H9 (cell line): ENCODE measurements around the gene AVL9. TPM values are rescaled to one million over a fixed set of nuclear protein-coding genes. Genes with fewer than 3 reads are reported as not detected.

Source experiments
- DNase-seq: peaks from one replicate; pipeline ENCODE4 v3.0.0-alpha.2; 2017
- H2AFZ ChIP-seq: one replicate; pipeline ENCODE4 v1.6.1; 2013; ENCODE audit warnings: mild to moderate bottlenecking, low read length, control low read depth, moderate library complexity
- H2AK5ac ChIP-seq: 2 replicates; pipeline ENCODE4 v1.6.1; 2013; ENCODE audit warnings: low read length, control low read depth, mixed read lengths; ENCODE audit not compliant: insufficient read length
- H2BK120ac ChIP-seq: one replicate; pipeline ENCODE4 v1.6.1; 2013; ENCODE audit warnings: low read depth, mild to moderate bottlenecking, low read length, control low read depth, inconsistent platforms; ENCODE audit not compliant: poor library complexity, severe bottlenecking
- H2BK12ac ChIP-seq: 2 replicates; pipeline ENCODE4 v1.6.1; 2013; ENCODE audit warnings: low read length, control low read depth, mixed read lengths, low read depth; ENCODE audit not compliant: insufficient read length
- H2BK15ac ChIP-seq: 2 replicates; pipeline ENCODE4 v1.6.1; 2013; ENCODE audit warnings: low read depth, low read length, control low read depth
- H2BK20ac ChIP-seq: one replicate; pipeline ENCODE4 v1.6.1; 2013; ENCODE audit warnings: low read depth, mild to moderate bottlenecking, low read length, control low read depth, inconsistent platforms; ENCODE audit not compliant: poor library complexity, severe bottlenecking
- H2BK5ac ChIP-seq: 2 replicates; pipeline ENCODE4 v1.6.1; 2013; ENCODE audit warnings: low read length, control low read depth, mixed read lengths; ENCODE audit not compliant: insufficient read length
- H3K14ac ChIP-seq: 2 replicates; pipeline ENCODE4 v1.6.1; 2013; ENCODE audit warnings: low read length, control low read depth; ENCODE audit not compliant: insufficient read depth
- H3K18ac ChIP-seq: 2 replicates; pipeline ENCODE4 v1.6.1; 2013; ENCODE audit warnings: low read depth, mild to moderate bottlenecking, mixed read lengths, low read length, control low read depth; ENCODE audit not compliant: insufficient read length
- H3K23ac ChIP-seq: 2 replicates; pipeline ENCODE4 v1.6.1; 2013; ENCODE audit warnings: low read length, control low read depth, mixed read lengths, low read depth; ENCODE audit not compliant: insufficient read length
- H3K23me2 ChIP-seq: 2 replicates; pipeline ENCODE4 v1.6.1; 2013; ENCODE audit warnings: low read depth, mild to moderate bottlenecking, mixed read lengths, low read length, control low read depth; ENCODE audit not compliant: insufficient read length, poor library complexity, severe bottlenecking
- H3K27ac ChIP-seq: 2 replicates; pipeline ENCODE4 v1.5.1; 2013; ENCODE audit warnings: low read length, control low read depth, mixed read lengths, low read depth; ENCODE audit not compliant: insufficient read length
- H3K27me3 ChIP-seq: 2 replicates; pipeline ENCODE4 v1.6.1; 2013; ENCODE audit warnings: low read length, control low read depth, inconsistent platforms; ENCODE audit not compliant: insufficient read depth
- H3K4ac ChIP-seq: 2 replicates; pipeline ENCODE4 v1.6.1; 2013; ENCODE audit warnings: low read depth, mild to moderate bottlenecking, control low read depth, inconsistent platforms, low read length, moderate library complexity
- H3K4me1 ChIP-seq: 2 replicates; pipeline ENCODE4 v1.6.1; 2013; ENCODE audit warnings: low read length, control low read depth, inconsistent platforms; ENCODE audit not compliant: insufficient read depth
- H3K4me2 ChIP-seq: 2 replicates; pipeline ENCODE4 v1.6.1; 2013; ENCODE audit warnings: low read length, control low read depth, mixed read lengths; ENCODE audit not compliant: insufficient read length, insufficient read depth
- H3K56ac ChIP-seq: 2 replicates; pipeline ENCODE4 v1.6.1; 2013; ENCODE audit warnings: low read depth, mild to moderate bottlenecking, mixed read lengths, low read length, control low read depth; ENCODE audit not compliant: insufficient read length
- H3K79me1 ChIP-seq: 2 replicates; pipeline ENCODE4 v1.6.1; 2013; ENCODE audit warnings: low read depth, mild to moderate bottlenecking, moderate library complexity, low read length, control low read depth, inconsistent platforms; ENCODE audit not compliant: insufficient read depth, poor library complexity, severe bottlenecking
- H3K79me2 ChIP-seq: 2 replicates; pipeline ENCODE4 v1.6.1; 2013; ENCODE audit warnings: low read length, control low read depth, inconsistent platforms; ENCODE audit not compliant: insufficient read depth
- H3K9ac ChIP-seq: 2 replicates; pipeline ENCODE4 v1.6.1; 2013; ENCODE audit warnings: low read length, control low read depth, mixed read lengths; ENCODE audit not compliant: insufficient read length; ENCODE audit errors: extremely low read depth
- H3K9me3 ChIP-seq: one replicate; pipeline ENCODE4 v1.6.1; 2013; ENCODE audit warnings: low read depth, low read length, inconsistent platforms; ENCODE audit not compliant: control insufficient read depth
- H3T11ph ChIP-seq: one replicate; pipeline ENCODE4 v1.6.1; 2013; ENCODE audit warnings: mild to moderate bottlenecking, low read length, control low read depth, inconsistent platforms
- H4K20me1 ChIP-seq: one replicate; pipeline ENCODE4 v1.6.1; 2013; ENCODE audit not compliant: control insufficient read depth, insufficient read length, insufficient read depth
- H4K5ac ChIP-seq: 2 replicates; pipeline ENCODE4 v1.6.1; 2013; ENCODE audit warnings: low read depth, mild to moderate bottlenecking, mixed read lengths, low read length, control low read depth; ENCODE audit not compliant: insufficient read length
- H4K8ac ChIP-seq: replicated peaks from 2 replicates; pipeline ENCODE4 v1.6.1; 2013; ENCODE audit warnings: low read length, control low read depth, mixed read lengths, low read depth; ENCODE audit not compliant: insufficient read length
- H4K91ac ChIP-seq: 2 replicates; pipeline ENCODE4 v1.6.1; 2013; ENCODE audit warnings: low read depth, mild to moderate bottlenecking, moderate library complexity, mixed read lengths, low read length, control low read depth; ENCODE audit not compliant: insufficient read length
- H3K27ac Mint-ChIP-seq, 3 experiments: 2 replicates in 2 of 3; 3 replicates in 1 of 3; pipeline ENCODE4 v1.8.0; 2020 to 2021; ENCODE audit warnings: mixed read lengths in 3 of 3, mild to moderate bottlenecking in 1 of 3, moderate library complexity in 1 of 3
- H3K27me3 Mint-ChIP-seq: 2 replicates; pipeline ENCODE4 v1.8.0; 2021; ENCODE audit warnings: low read depth, mild to moderate bottlenecking, moderate library complexity, mixed read lengths
- H3K36me3 Mint-ChIP-seq, 3 experiments: 2 replicates in 2 of 3; 3 replicates in 1 of 3; pipeline ENCODE4 v1.8.0; 2020 to 2021; ENCODE audit warnings: low read depth in 3 of 3, mixed read lengths in 3 of 3; ENCODE audit not compliant: insufficient read depth in 1 of 3
- H3K4me1 Mint-ChIP-seq, 2 experiments: 2 replicates each; pipeline ENCODE4 v1.8.0; 2020; ENCODE audit warnings: mixed read lengths in 2 of 2
- H3K4me3 Mint-ChIP-seq, 2 experiments: 2 replicates in 1 of 2; 3 replicates in 1 of 2; pipeline ENCODE4 v1.8.0; 2020 to 2021; ENCODE audit warnings: mild to moderate bottlenecking in 2 of 2, mixed read lengths in 2 of 2, moderate library complexity in 1 of 2
- H3K9me3 Mint-ChIP-seq, 2 experiments: 2 replicates in 1 of 2; 3 replicates in 1 of 2; pipeline ENCODE4 v1.8.0; 2020; ENCODE audit warnings: mild to moderate bottlenecking in 2 of 2, mixed read lengths in 2 of 2, moderate library complexity in 1 of 2
- CTCF ChIP-seq: fragments of 200-600 bp; sonication (generic); conservative IDR thresholded peaks from 3 replicates; pipeline ENCODE4 v1.8.0; 2021; ENCODE audit warnings: antibody characterized with exemption, mild to moderate bottlenecking
- WGBS: extraction: QIAGEN DNeasy Blood & Tissue Kit; methylation state at CpG from one replicate; pipeline ENCODE4 v1.1.7; 2013; ENCODE audit warnings: missing lambda C conversion rate, low lambda C conversion rate, mixed read lengths; ENCODE audit not compliant: insufficient read length; ENCODE audit errors: extremely low coverage; 5-methylcytosine and 5-hydroxymethylcytosine counted together
- total RNA-seq: library from RNA; stranded (reverse); gene quantifications from 2 replicates; pipeline ENCODE4 v1.2.1, GENCODE V29; 2021

Gene AVL9
- total RNA-seq, 1 experiment from 2014 or later: 38.7 TPM

GRCh38 chr7:32569388-32570289 is 74.3 kb downstream of the AVL9 start:
- Histone ChIP-seq H3K9me3 (no peaks in the 10 kb centered on the region), H3K9ac (no peak overlapping the region), H3K79me2 (no peaks in the 10 kb centered on the region), H2BK20ac (no peak overlapping the region), H2AFZ (no peak overlapping the region), H4K5ac (no peak overlapping the region), H2BK15ac (no peak overlapping the region), H3K18ac (no peak overlapping the region), H2BK5ac (no peak overlapping the region), H4K20me1 (no peaks in the 10 kb centered on the region), H3K27ac (no peak overlapping the region), H3K14ac (no peak overlapping the region), H3K4me2 (no peak overlapping the region), H2AK5ac (no peak overlapping the region), H3T11ph (no peak overlapping the region), H2BK120ac (no peak overlapping the region), H4K91ac (no peak overlapping the region), H4K8ac (no peak overlapping the region), H3K56ac (no peak overlapping the region), H3K4ac (no peak overlapping the region), H3K4me1 (no peaks in the 10 kb centered on the region), H3K79me1 (no peaks in the 10 kb centered on the region), H2BK12ac (no peak overlapping the region), H3K27me3 (no peaks in the 10 kb centered on the region), H3K23ac (no peak overlapping the region), H3K23me2 (no peaks in the 10 kb centered on the region)
- Mint-ChIP-seq H3K27me3 (no peaks in the 10 kb centered on the region), H3K4me1 (no peaks in the 10 kb centered on the region; a peak in 1 of 4 replicates), H3K4me3 (no peak overlapping the region), H3K9me3 (no peaks in the 10 kb centered on the region), H3K27ac (no peak overlapping the region), H3K36me3 (peaks cover 6 to 32% (median 27%) of the 10 kb centered on the region in 3 experiments; a peak in 6 of 7 replicates)
- no CpG with 5 or more reads among the region's 8 CpGs for WGBS
- TF ChIP-seq CTCF: no peak
- DNase-seq: no peak
